HK-2 (cell line): Measurements from ENCODE around the gene CCN5.
A peak's percentile ranks its signal among the peaks of the same experiment; 100 is the strongest.

Experiments
- DNase-seq: peaks from one replicate; pipeline ENCODE4 v3.0.0-alpha.2; 2018; ENCODE audit not compliant: unreplicated experiment

The CCN5 gene

GRCh38 chr20:44736170-44737021, 21.2 kb downstream of the CCN5 start:
- peak; percentile 35 for DNase-seq

- no peak for DNase-seq
These were observed 21.9 kb downstream of the CCN5 start for GRCh38 chr20:44737116-44737515.

- peak; percentile 49 for DNase-seq
These were observed 23.8 kb downstream of the CCN5 start for GRCh38 chr20:44738813-44739477.

- DNase-seq, result no peak
These were observed 24.8 kb downstream of the CCN5 start for GRCh38 chr20:44739942-44740341.

- no peak for DNase-seq
These were observed 27.3 kb downstream of the CCN5 start for GRCh38 chr20:44742304-44743079.

- no peak for DNase-seq
These were observed 28.0 kb downstream of the CCN5 start for GRCh38 chr20:44743080-44743701.

GRCh38 chr20:44743916-44744655, 28.9 kb downstream of the CCN5 start:
- no peak for DNase-seq

- no peak for DNase-seq
These were observed 30.0 kb downstream of the CCN5 start for GRCh38 chr20:44745122-44745597.

GRCh38 chr20:44745598-44746366, 30.6 kb downstream of the CCN5 start, which contains the start of gene KCNK15:
KCNK15 (plus strand) TSS chr20:44745865; CDS start chr20:44745911, 46 bp downstream.
- peak; percentile 51 for DNase-seq

- peak; percentile 11 for DNase-seq
These were observed 31.4 kb downstream of the CCN5 start for GRCh38 chr20:44746367-44747165.

- peak; percentile 86 for DNase-seq
These were observed 32.2 kb downstream of the CCN5 start for GRCh38 chr20:44747166-44748004.

- no peak for DNase-seq
These were observed 32.8 kb downstream of the CCN5 start for GRCh38 chr20:44748005-44748370.

GRCh38 chr20:44750081-44750805, 35.1 kb downstream of the CCN5 start:
- DNase-seq, result no peak

GRCh38 chr20:44752099-44752931, 37.1 kb downstream of the CCN5 start:
- DNase-seq, result no peak

GRCh38 chr20:44754554-44754953, 39.4 kb downstream of the CCN5 start:
- DNase-seq, result no peak

GRCh38 chr20:44756011-44756688, 41.0 kb downstream of the CCN5 start:
- no peak for DNase-seq
